Renal cortical epithelial cell (primary cell): ENCODE data around the gene NSF. TPM values are rescaled to one million over a fixed set of nuclear protein-coding genes. Genes with fewer than 3 reads are reported as not detected.
"Not testable (repeated sequence)": the region's sequence is repeated elsewhere in the genome, so short reads cannot be mapped to it uniquely, and the experiment has no call there.

ENCODE experiments used
- DNase-seq: peaks from one replicate; pipeline ENCODE4 v3.0.0-alpha.2; 2011; ENCODE audit warnings: low read depth
- total RNA-seq: library from RNA; depleted of rRNA; stranded (reverse); fragments of >200 nt; gene quantifications from 2 replicates; pipeline ENCODE4 v1.2.3, GENCODE V29; 2014

The NSF gene
- total RNA-seq, 1 donor from 2014 or later, result 47.2 TPM

GRCh38 chr17:46628753-46629436 is 38.4 kb downstream of the NSF start:
- DNase-seq, result not testable (repeated sequence)

GRCh38 chr17:46632146-46632545 is 41.7 kb downstream of the NSF start:
- not testable (repeated sequence) for DNase-seq

DNA sequence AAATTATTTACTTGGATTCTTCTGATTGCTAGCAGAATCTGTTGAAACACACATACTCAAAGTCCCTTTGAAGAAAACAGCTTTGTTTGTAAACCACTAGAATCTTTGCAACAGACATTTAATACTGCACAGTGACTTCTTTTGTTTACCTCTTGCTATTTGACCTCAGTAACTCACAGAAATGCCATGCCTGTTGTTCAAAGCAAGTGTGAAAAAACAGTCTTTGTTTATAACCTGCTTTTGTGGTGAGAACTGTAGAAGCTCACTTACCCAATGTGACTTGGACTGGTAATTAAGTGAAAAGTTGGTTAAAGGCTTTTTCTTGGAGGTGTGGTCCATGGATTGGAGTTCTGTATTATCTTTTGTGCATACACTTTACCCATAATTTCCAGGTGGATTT is 44.4 kb downstream of the NSF start:
- DNase-seq, result not testable (repeated sequence)

DNA sequence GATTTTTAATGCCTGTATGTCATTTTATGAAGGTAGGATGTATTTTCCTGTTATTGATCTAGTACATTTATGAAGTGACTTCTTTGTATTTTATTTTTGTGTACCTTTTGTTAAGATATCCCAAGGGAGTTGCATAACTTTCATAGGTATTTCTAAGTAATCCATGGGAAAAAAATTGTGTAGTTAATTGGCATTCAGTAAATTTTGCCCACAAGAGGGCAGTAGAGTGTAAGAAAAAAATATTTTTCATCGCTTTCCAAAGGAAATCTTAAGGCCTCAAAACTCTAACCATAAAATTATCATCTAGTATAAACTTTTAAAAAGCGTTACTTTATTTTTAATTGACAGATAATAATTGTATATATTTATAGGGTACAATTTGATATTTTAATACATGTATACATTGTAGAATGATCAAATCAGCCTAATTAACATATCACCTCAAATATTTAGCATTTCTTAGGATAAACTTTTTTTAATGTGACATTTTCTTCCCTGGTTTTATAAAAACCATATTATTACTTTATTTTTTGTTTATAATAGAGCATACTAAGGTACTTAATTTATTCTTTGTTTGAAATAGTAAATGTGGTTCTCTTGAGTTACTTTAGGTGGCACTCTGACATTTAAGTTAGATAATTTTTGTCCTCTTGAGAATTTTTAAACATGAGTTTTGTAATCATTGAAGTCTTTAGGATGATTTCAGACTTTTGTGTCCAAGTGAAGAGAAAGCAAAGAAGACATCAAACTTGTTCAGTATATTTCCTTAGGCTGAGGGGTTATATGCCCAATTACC is 51.6 kb downstream of the NSF start:
- not testable (repeated sequence) for DNase-seq

GRCh38 chr17:46647251-46647650 is 56.8 kb downstream of the NSF start:
- DNase-seq, result not testable (repeated sequence)

- not testable (repeated sequence) for DNase-seq
Observed at GRCh38 chr17:46647688-46648278, 57.3 kb downstream of the NSF start.

DNA sequence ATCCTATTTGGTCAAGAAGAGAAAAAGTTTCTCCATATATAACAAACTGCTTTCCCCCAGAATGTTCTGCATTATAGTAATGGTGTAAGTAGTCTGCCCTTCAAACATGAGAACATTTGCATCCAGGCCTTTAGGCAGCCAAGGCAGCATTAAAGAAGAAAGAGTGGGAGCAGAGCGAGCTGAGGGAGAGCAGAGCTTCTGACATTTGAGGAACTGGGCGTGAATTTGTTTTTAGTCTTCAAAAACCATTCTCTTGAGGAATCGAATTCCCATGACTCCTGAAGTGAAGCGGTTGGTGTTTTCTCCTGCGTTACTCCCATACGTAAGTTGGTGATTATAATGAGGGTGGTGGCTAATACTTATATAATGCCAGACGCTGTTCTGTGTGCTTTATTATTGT is 58.8 kb downstream of the NSF start:
- DNase-seq, result not testable (repeated sequence)

GRCh38 chr17:46652024-46652643 is 61.7 kb downstream of the NSF start:
- not testable (repeated sequence) for DNase-seq

DNA sequence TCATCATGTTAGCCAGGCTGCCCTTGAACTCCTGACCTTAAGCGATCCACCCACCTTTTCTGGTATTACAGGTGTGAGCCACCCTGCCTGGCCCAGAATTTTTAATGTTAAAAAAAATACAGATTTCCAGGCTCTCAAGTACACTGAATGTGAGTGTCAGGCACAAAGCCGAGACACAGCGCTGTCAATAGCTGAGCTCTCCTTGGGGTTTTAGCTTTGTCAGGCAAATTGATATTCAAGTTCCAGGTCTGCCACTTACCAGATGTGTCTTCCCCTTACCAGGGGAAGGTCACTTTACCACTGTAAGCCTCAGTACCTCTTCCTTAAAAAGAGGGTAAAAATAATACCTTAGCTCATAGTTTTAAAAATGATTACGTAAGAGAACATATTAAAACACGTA is 67.8 kb downstream of the NSF start:
- DNase-seq, result not testable (repeated sequence)

DNA sequence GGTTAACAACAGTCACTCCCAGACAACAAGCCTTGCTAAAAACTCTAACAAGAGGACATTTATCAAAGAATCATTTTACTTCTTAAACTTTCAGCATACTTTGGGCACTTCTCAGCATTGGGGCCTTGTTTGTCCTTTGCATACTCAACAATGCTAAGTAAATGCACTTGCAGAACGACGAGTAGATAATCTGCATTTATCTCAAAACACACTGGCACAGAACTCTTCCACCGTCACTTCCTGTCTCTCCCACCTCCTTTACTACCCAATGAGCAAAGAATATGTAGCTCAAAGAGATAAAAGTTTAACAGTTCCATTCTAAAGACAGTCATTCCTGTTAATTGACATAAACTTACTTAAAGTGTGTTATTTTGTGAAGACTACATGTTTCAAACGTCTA is 69.2 kb downstream of the NSF start:
- not testable (repeated sequence) for DNase-seq

DNA sequence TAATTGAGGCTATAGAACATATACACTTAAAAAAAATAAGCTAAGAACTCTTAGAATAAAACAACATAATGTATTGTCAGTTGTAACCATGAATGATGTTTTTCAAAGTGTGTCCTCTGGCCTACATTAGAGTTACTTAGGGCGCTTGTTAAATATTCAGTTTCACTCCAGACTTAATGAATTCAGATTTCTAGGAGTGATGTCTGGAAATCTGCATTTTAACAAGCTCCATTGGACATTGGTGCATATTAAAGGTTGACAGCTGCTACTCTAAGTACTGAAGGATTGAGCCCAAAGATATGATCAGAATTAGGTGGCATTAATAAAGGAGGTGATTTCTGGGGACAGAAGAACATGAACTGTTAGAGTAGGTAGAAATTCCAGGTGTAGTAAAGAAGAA is 72.7 kb downstream of the NSF start:
- DNase-seq, result not testable (repeated sequence)

DNA sequence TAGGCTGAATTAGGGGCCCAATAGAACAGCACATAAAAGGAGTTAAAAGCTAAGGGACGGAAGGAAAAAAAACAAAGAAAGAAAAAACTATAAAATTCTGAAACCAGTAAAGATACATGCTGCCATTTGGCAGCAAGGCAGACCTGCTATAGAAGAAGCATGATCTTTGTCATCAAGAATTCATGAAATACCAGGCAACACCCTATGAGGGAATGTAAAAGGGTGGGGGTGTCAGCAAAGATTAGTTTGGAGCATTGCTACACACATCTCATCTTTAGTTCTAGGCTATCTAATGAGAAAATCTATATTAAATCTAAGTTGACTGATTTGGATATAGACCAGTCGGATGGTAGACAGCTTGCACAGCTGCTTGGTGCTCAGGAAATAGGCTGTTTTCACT is 73.1 kb downstream of the NSF start:
- not testable (repeated sequence) for DNase-seq

GRCh38 chr17:46665969-46666368 is 75.5 kb downstream of the NSF start:
- not testable (repeated sequence) for DNase-seq

- DNase-seq, result not testable (repeated sequence)
Observed at GRCh38 chr17:46670789-46671188, 80.3 kb downstream of the NSF start.

DNA sequence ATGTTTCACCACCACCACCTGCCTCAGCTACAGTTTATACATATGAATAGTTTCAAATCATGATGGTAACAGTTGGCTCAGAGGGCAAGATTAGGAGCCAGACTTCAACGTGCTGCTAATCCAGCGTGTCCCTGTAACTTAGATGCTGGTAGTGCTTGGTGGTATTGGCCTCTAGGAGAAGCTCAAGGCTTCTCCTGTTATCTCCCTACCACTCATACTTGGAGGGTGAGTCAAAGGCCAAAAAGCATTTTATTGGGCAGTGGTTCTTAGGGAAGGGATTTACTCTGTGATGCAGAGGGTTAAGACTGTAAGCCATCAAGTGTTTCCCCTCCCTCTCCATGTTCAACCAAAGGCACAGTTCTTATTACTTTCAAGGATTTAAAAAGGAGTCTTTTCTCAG is 82.3 kb downstream of the NSF start:
- DNase-seq, result not testable (repeated sequence)

GRCh38 chr17:46677819-46678218 is 87.3 kb downstream of the NSF start:
- DNase-seq, result not testable (repeated sequence)

DNA sequence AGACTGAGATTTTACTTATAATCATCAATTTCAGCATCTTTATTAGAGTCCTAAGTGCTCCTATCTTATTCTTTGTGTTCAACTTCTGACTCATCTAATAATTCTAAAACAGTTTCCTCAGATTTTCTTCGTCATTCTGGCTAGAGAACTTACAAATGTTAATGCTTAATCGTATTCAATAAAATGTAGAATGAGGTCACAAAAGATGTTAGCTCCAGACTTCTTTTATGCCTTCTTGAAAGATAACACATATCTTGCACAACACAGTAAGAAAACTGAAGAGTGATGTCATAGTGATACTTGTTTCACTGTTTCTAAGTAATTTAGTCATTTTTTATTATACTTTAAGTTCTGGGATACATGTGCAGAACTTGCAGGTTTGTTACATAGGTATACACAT is 93.2 kb downstream of the NSF start:
- DNase-seq, result not testable (repeated sequence)

- DNase-seq, result not testable (repeated sequence)
Observed at GRCh38 chr17:46685284-46685683, 94.8 kb downstream of the NSF start.

DNA sequence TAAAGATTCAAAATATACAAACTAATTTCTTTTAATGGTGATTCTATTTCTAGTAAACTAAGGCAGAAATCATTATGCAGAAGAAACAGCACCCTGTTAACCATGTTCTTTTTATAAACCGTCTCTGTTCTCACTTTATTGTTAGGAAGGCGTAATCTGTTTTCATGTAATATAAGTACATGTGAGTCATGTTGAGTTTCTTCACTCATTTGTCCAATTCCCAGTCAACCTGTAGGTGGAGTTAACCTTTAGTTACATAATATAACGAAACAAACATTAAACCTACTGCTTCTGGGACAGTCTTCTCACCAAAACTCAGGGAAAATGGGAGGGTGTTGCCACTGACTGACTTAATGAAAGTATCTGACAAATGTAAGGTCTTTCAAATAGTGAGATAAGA is 101.7 kb downstream of the NSF start:
- not testable (repeated sequence) for DNase-seq

DNA sequence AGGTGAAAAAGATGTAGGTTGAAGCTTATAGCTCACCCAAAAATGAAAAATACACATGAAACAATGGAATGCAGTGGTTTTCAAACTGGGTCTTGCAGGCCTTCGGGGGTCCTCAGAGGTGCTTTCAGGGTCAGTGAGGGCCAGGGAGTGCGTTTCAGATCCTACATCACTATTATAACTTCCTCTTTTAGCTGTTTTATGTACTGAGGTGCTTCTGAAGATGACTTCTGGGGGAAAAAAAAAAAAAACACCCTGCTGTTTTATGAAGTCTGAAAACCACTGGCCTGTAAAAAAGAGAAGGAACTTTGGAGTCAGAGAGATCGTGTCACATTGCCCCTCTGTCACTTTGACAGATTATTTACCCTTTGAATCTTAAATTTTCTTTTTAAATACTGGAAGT is 102.8 kb downstream of the NSF start:
- not testable (repeated sequence) for DNase-seq

- DNase-seq, result not testable (repeated sequence)
Observed at GRCh38 chr17:46696522-46696921, 106.1 kb downstream of the NSF start.

GRCh38 chr17:46699014-46699413 is 108.5 kb downstream of the NSF start:
- DNase-seq, result not testable (repeated sequence)
